Endothelial cell of umbilical vein (primary cell): Measurements from ENCODE around the gene CEP128. TPM values are rescaled to one million over a fixed set of nuclear protein-coding genes. Genes with fewer than 3 reads are reported as not detected.

Experiments
- BruUV-seq: library from RNA; stranded (reverse); fragments of 400-500 nt; replicated peaks from 2 replicates; lab custom pipeline; 2021; lab: Mats Ljungman, UMichigan
- CTCF ChIA-PET: fragments of 300-600, 350-600 bp; sonication (Branson Sonifier 250); formaldehyde crosslinking; loops from one replicate; lab custom pipeline; 2021; ENCODE audit warnings: antibody characterized with exemption, inconsistent platforms; lab: Charles Lee
- POLR2A ChIA-PET: fragments of 300-600, 350-600 bp; sonication (Branson Sonifier 250); formaldehyde crosslinking; loops from one replicate; lab custom pipeline; 2021; ENCODE audit warnings: antibody characterized with exemption, inconsistent platforms; lab: Charles Lee
- DNase-seq: peaks from one replicate; pipeline ENCODE4 v3.0.0-alpha.2; 2011; ENCODE audit warnings: low read depth, low spot score
- FAIRE-seq: peaks from 2 replicates; lab custom pipeline; 2011; peaks lifted over from hg19 to GRCh38; lab: Jason Lieb, UNC
- H2AFZ ChIP-seq: 2 replicates; pipeline ENCODE4 v1.6.0; 2012; ENCODE audit warnings: low read depth, low read length, control low read depth, inconsistent platforms
- H3K27ac ChIP-seq: 2 replicates; pipeline ENCODE4 v1.5.1; 2011; ENCODE audit warnings: low read depth, mild to moderate bottlenecking, control low read depth, low read length, moderate library complexity; ENCODE audit not compliant: insufficient read depth
- H3K27me3 ChIP-seq, 2 experiments: 2 replicates each; pipeline versions ENCODE4 v1.6.0 to v1.6.1; 2011; ENCODE audit warnings: low read length in 2 of 2, mixed read lengths in 1 of 2; ENCODE audit not compliant: control insufficient read depth in 2 of 2, insufficient read depth in 2 of 2
- H3K36me3 ChIP-seq, 2 experiments: 2 replicates in 1 of 2; 3 replicates in 1 of 2; pipeline ENCODE4 v1.5.1; 2011; ENCODE audit warnings: low read length in 2 of 2, mild to moderate bottlenecking in 1 of 2, moderate library complexity in 1 of 2; ENCODE audit not compliant: control insufficient read depth in 2 of 2, insufficient read depth in 2 of 2; ENCODE audit errors: extremely low read depth in 1 of 2
- H3K4me1 ChIP-seq: 3 replicates; pipeline ENCODE4 v1.5.1; 2011; ENCODE audit warnings: mild to moderate bottlenecking, low read length; ENCODE audit not compliant: control insufficient read depth, insufficient read depth; ENCODE audit errors: extremely low read depth
- H3K4me2 ChIP-seq: 2 replicates; pipeline ENCODE4 v1.6.1; 2011; ENCODE audit warnings: low read length, control low read depth, mixed read lengths; ENCODE audit not compliant: insufficient read depth
- H3K4me3 ChIP-seq, 3 experiments: fragments of 200-600 bp in 1 of 3; sonication (generic), shearing (Covaris generic) in 1 of 3; replicated peaks in 1 of 3; 2 replicates each; pipeline ENCODE4 v1.5.1; 2011 to 2016; ENCODE audit warnings: control low read depth in 3 of 3, low read length in 3 of 3, mild to moderate bottlenecking in 2 of 3, inconsistent platforms in 1 of 3, low read depth in 1 of 3, moderate library complexity in 1 of 3; ENCODE audit not compliant: insufficient read depth in 1 of 3
- H3K79me2 ChIP-seq: 2 replicates; pipeline ENCODE4 v1.6.0; 2012; ENCODE audit warnings: low read length, inconsistent platforms; ENCODE audit not compliant: control insufficient read depth, insufficient read depth
- H3K9ac ChIP-seq: replicated peaks from 2 replicates; pipeline ENCODE3; 2011; ENCODE audit warnings: low read length, control low read depth; ENCODE audit not compliant: insufficient read depth; ENCODE audit errors: extremely low read depth
- H3K9me1 ChIP-seq: replicated peaks from 3 replicates; pipeline ENCODE4 v1.6.0; 2011; ENCODE audit warnings: mild to moderate bottlenecking, low read length; ENCODE audit not compliant: control insufficient read depth, insufficient read depth; ENCODE audit errors: extremely low read depth
- H3K9me3 ChIP-seq: replicated peaks from 2 replicates; pipeline ENCODE4 v1.5.1; 2012; ENCODE audit warnings: low read length, inconsistent platforms; ENCODE audit not compliant: control insufficient read depth, insufficient read depth
- H4K20me1 ChIP-seq: replicated peaks from 2 replicates; pipeline ENCODE3; 2011; ENCODE audit warnings: mild to moderate bottlenecking, low read length; ENCODE audit not compliant: control insufficient read depth, insufficient read depth; ENCODE audit errors: extremely low read depth
- CTCF ChIP-seq, 2 donors: IDR thresholded peaks; 1 replicate in 1 of 2; 2 replicates in 1 of 2; pipeline ENCODE4 v1.5.1; 2011; ENCODE audit warnings: low read length in 2 of 2, mild to moderate bottlenecking in 2 of 2, moderate library complexity in 2 of 2, control low read depth in 1 of 2, inconsistent platforms in 1 of 2, low read depth in 1 of 2; ENCODE audit not compliant: insufficient read depth in 1 of 2; ENCODE audit errors: extremely low read depth in 1 of 2
- EZH2 ChIP-seq: IDR thresholded peaks from 2 replicates; pipeline ENCODE4 v1.6.1; 2012; ENCODE audit warnings: borderline replicate concordance, low read depth, mild to moderate bottlenecking, moderate library complexity, low read length, inconsistent platforms; ENCODE audit not compliant: severe bottlenecking
- FOS ChIP-seq: IDR thresholded peaks from 2 replicates; pipeline ENCODE4 v1.6.1; 2011; ENCODE audit warnings: mild to moderate bottlenecking, low read length, moderate library complexity, borderline replicate concordance; ENCODE audit not compliant: insufficient read depth
- GATA2 ChIP-seq: IDR thresholded peaks from 2 replicates; pipeline ENCODE4 v1.7.0; 2011; ENCODE audit warnings: low read depth, mild to moderate bottlenecking, moderate library complexity, mixed read lengths, low read length; ENCODE audit not compliant: insufficient read length, insufficient read depth
- JUN ChIP-seq: IDR thresholded peaks from 2 replicates; pipeline ENCODE4 v1.6.1; 2011; ENCODE audit warnings: borderline replicate concordance, low read depth; ENCODE audit not compliant: insufficient read length, insufficient read depth
- POLR2A ChIP-seq: IDR thresholded peaks from 2 replicates; pipeline ENCODE4 v1.6.1; 2012; ENCODE audit warnings: low read depth, mild to moderate bottlenecking, control low read depth, low read length
- POLR2AphosphoS5 ChIP-seq: IDR thresholded peaks from 2 replicates; pipeline ENCODE4 v1.6.1; 2012; ENCODE audit warnings: low read depth, mild to moderate bottlenecking, control low read depth, low read length, moderate library complexity; ENCODE audit not compliant: insufficient read depth
- dilution Hi-C: fragments of 300-500 bp; cut with MboI; formaldehyde crosslinking; loops from one replicate; pipeline ENCODE4 v1.15.0; 2019; ENCODE audit warnings: low sequenced_read_pairs; ENCODE audit not compliant: extremely low pct_ligation_motif_present
- intact Hi-C: fragments of 100-400 bp; cut with micrococcal nuclease; formaldehyde crosslinking; loops from one replicate; pipeline ENCODE4 v1.10.0; 2022
- polyA plus RNA-seq, 4 experiments: library from polyadenylated mRNA; depleted of rRNA in 3 of 4; stranded (reverse) in 3 of 4; unstranded in 1 of 4; fragments of >200 nt; gene quantifications; 2 replicates each; pipeline versions ENCODE4 v1.2.1 to v1.2.3, GENCODE V29; 2011 to 2012; ENCODE audit warnings: missing spikeins in 1 of 4
- total RNA-seq: library from RNA; stranded (reverse); gene quantifications from 2 replicates; pipeline ENCODE4 v1.2.3, GENCODE V29; 2021
- TF ChIP-seq, protein P1 (sequence below): IDR thresholded peaks from 2 replicates; pipeline ENCODE4 v1.6.1; 2011; ENCODE audit not compliant: insufficient read depth, insufficient read length

Gene CEP128
- total and polyA plus RNA-seq, 2 donors (not counting 3 experiments of a cell fraction or from before 2014, with no cell fraction given), result 0.91 to 23.7 TPM

- no peak for DNase-seq
- intact Hi-C loops, result no loop called here
- no peaks in the 10 kb centered on the region for H3K9me1 ChIP-seq
- no peak for FAIRE-seq
- dilution Hi-C loops, result no loop called here
- H3K27ac ChIP-seq, result no peak overlapping the region
- BruUV-seq, result no TSS peak
- H3K4me3 ChIP-seq, result no peak overlapping the region
- H4K20me1 ChIP-seq, result no peaks in the 10 kb centered on the region
- ChIA-PET POLR2A (no interaction called here), CTCF (no interaction called here)
- H3K9me3 ChIP-seq, result no peaks in the 10 kb centered on the region
- no peak overlapping the region for H2AFZ ChIP-seq
- H3K4me2 ChIP-seq, result no peak overlapping the region
- no peaks in the 10 kb centered on the region for H3K36me3 ChIP-seq
- TF ChIP-seq, protein P1, sequence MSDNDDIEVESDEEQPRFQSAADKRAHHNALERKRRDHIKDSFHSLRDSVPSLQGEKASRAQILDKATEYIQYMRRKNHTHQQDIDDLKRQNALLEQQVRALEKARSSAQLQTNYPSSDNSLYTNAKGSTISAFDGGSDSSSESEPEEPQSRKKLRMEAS, result no peak
- TF ChIP-seq GATA2 (no peak), POLR2A (no peak), POLR2AphosphoS5 (no peak), EZH2 (no peak), CTCF (IDR thresholded peaks at IDR 0.05; ENCODE audit: extremely low read depth in 1 of 2, insufficient read depth in 1 of 2, low read depth in 1 of 2, low read length in 2 of 2) (no peak), FOS (no peak), JUN (no peak)
- no peaks in the 10 kb centered on the region for H3K79me2 ChIP-seq
- H3K4me1 ChIP-seq, result peaks cover 1% of the 10 kb centered on the region
- no peak overlapping the region for H3K9ac ChIP-seq
- H3K27me3 ChIP-seq, result no peaks in the 10 kb centered on the region
These were observed 165.4 kb downstream of the CEP128 start for GRCh38 chr14:80776186-80776585.
